ENCODE measurements around the gene FBXO22.

Gene FBXO22

GRCh38 chr15:75952525-75952924 is 48.8 kb downstream of the FBXO22 start:
- TF ChIP-seq CTCF (IDR thresholded peaks at IDR 0.05; ENCODE audit: insufficient read depth, low read length) (no peak), SPI1 (IDR thresholded peaks at IDR 0.05; ENCODE audit: borderline replicate concordance, low read depth) (no peak), GABPA (IDR thresholded peaks at IDR 0.05; ENCODE audit: low read depth) (no peak), POLR2AphosphoS5 (IDR thresholded peaks at IDR 0.05; ENCODE audit: low read depth) (no peak)
- TF ChIP-seq, protein P1, sequence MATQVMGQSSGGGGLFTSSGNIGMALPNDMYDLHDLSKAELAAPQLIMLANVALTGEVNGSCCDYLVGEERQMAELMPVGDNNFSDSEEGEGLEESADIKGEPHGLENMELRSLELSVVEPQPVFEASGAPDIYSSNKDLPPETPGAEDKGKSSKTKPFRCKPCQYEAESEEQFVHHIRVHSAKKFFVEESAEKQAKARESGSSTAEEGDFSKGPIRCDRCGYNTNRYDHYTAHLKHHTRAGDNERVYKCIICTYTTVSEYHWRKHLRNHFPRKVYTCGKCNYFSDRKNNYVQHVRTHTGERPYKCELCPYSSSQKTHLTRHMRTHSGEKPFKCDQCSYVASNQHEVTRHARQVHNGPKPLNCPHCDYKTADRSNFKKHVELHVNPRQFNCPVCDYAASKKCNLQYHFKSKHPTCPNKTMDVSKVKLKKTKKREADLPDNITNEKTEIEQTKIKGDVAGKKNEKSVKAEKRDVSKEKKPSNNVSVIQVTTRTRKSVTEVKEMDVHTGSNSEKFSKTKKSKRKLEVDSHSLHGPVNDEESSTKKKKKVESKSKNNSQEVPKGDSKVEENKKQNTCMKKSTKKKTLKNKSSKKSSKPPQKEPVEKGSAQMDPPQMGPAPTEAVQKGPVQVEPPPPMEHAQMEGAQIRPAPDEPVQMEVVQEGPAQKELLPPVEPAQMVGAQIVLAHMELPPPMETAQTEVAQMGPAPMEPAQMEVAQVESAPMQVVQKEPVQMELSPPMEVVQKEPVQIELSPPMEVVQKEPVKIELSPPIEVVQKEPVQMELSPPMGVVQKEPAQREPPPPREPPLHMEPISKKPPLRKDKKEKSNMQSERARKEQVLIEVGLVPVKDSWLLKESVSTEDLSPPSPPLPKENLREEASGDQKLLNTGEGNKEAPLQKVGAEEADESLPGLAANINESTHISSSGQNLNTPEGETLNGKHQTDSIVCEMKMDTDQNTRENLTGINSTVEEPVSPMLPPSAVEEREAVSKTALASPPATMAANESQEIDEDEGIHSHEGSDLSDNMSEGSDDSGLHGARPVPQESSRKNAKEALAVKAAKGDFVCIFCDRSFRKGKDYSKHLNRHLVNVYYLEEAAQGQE (IDR thresholded peaks at IDR 0.05; ENCODE audit: insufficient replicate concordance, low read depth), result no peak
- no peak overlapping the region for H3K27ac ChIP-seq (replicated peaks)
- no peak for DNase-seq (ENCODE audit: low read depth in 1 of 2, low spot score in 1 of 2)
- H3K27me3 ChIP-seq (ENCODE audit: insufficient read depth, poor library complexity, severe bottlenecking), result no peaks in the 10 kb centered on the region
- no peak overlapping the region for H3K4me3 ChIP-seq (replicated peaks; ENCODE audit: insufficient read depth, low read length)

DNA sequence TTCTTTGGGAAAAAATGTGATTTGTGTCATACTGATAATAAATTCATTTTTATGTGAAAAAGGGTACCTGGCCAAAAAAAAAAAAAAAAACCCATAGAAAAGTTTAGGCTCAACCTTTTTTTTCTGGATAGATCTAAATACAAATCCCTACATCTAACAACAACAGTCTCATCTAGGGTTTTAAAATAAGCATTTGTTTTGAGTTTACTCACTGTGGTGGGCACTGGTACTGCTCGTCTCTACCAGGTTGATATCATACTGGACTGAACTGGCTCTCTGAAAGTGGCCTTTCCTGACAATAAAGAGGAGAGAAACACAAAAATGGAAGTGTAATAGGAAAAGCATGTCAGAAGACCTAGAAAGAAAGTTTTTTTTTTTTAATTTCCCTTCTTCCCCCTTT is 52.0 kb downstream of the FBXO22 start:
- no peak for TF ChIP-seq GABPA (IDR thresholded peaks at IDR 0.05; ENCODE audit: low read depth)
- TF ChIP-seq POLR2AphosphoS5 (IDR thresholded peaks at IDR 0.05; ENCODE audit: low read depth), result no peak
- TF ChIP-seq CTCF (IDR thresholded peaks at IDR 0.05; ENCODE audit: insufficient read depth, low read length), result no peak
- TF ChIP-seq, protein P1 (IDR thresholded peaks at IDR 0.05; ENCODE audit: insufficient replicate concordance, low read depth), result no peak
- TF ChIP-seq SPI1 (IDR thresholded peaks at IDR 0.05; ENCODE audit: borderline replicate concordance, low read depth), result no peak
- H3K27me3 ChIP-seq (ENCODE audit: insufficient read depth, poor library complexity, severe bottlenecking), result no peaks in the 10 kb centered on the region
- no peak for DNase-seq (ENCODE audit: low read depth in 1 of 2, low spot score in 1 of 2)

DNA sequence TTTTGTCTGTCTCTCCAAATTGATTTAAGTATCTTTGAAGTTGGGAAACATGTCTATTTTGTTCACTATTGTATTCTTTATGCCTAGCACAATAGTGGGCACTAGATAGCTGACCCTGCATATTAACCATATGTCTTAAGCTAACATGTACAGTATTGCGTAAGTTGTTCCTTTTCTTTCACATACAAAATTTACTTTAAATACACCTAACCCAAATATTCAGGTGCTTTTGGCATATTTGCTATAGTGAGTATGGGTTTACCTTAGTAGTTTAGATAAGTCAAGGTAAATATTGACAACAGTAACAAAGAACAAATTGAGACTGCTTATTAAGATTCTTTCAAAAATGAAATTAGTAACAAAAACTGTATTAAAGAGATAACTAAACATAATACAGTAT is 57.7 kb downstream of the FBXO22 start:
- Histone ChIP-seq H3K27ac (replicated peaks) (no peak overlapping the region), H3K4me3 (replicated peaks; ENCODE audit: insufficient read depth, low read length) (no peak overlapping the region), H3K27me3 (ENCODE audit: insufficient read depth, poor library complexity, severe bottlenecking) (no peaks in the 10 kb centered on the region)
- peak in 1 of 2 experiments; percentile 13 for DNase-seq (ENCODE audit: low read depth in 1 of 2, low spot score in 1 of 2)
- TF ChIP-seq CTCF (IDR thresholded peaks at IDR 0.05; ENCODE audit: insufficient read depth, low read length) (no peak), GABPA (IDR thresholded peaks at IDR 0.05; ENCODE audit: low read depth) (no peak), SPI1 (IDR thresholded peaks at IDR 0.05; ENCODE audit: borderline replicate concordance, low read depth) (no peak), POLR2AphosphoS5 (IDR thresholded peaks at IDR 0.05; ENCODE audit: low read depth) (no peak)
- TF ChIP-seq, protein P1 (IDR thresholded peaks at IDR 0.05; ENCODE audit: insufficient replicate concordance, low read depth), result no peak

More for the DNA sequence above, 52.0 kb downstream of the FBXO22 start:
- Histone ChIP-seq H3K27ac (replicated peaks) (no peak overlapping the region), H3K4me3 (replicated peaks; ENCODE audit: insufficient read depth, low read length) (no peak overlapping the region)

Data from HL-60 (cell line).